Iris pigment epithelial cell (primary cell): Measurements from ENCODE around the gene CHAC1.
A peak's percentile ranks its signal among the peaks of the same experiment; 100 is the strongest.
"Not testable (repeated sequence)": the region's sequence is repeated elsewhere in the genome, so short reads cannot be mapped to it uniquely, and the experiment has no call there.

Experiments
- DNase-seq: peaks from one replicate; pipeline ENCODE4 v3.0.0-alpha.2; 2011; ENCODE audit warnings: low read depth

CHAC1 gene

DNA sequence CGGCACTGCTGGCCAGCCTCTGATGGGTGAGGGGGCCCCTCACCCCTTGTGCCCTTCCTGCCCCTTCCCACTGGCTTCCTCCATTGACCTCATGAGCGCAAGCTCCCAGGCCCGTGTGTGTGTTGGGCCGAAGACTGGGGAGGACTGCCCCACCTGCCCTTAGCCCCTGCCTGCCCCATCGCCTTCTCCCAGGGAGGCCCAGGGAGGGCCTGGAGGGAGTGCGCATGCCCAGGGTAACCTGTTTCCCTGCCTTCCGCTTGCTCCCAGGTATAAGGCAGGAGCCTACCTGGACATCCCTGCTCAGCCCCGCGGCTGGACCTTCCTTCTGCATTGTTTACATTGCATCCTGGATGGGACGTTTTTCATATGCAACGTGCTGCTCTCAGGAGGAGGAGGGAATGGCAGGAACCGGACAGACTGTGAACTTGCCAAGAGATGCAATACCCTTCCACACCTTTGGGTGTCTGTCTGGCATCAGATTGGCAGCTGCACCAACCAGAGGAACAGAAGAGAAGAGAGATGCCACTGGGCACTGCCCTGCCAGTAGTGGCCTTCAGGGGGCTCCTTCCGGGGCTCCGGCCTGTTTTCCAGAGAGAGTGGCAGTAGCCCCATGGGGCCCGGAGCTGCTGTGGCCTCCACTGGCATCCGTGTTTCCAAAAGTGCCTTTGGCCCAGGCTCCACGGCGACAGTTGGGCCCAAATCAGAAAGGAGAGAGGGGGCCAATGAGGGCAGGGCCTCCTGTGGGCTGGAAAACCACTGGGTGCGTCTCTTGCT is 15.3 kb upstream of the CHAC1 start:
- DNase-seq = no peak

DNA sequence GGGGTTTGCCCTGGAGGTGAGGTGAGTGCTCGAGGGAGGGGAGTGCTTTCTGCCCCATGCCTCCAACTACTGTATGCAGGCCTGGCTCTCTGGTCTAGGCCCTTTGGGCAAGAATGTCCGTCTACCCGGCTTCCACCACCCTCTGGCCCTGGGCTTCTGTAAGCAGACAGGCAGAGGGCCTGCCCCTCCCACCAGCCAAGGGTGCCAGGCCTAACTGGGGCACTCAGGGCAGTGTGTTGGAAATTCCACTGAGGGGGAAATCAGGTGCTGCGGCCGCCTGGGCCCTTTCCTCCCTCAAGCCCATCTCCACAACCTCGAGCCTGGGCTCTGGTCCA is 14.8 kb upstream of the CHAC1 start:
- no peak for DNase-seq

DNA sequence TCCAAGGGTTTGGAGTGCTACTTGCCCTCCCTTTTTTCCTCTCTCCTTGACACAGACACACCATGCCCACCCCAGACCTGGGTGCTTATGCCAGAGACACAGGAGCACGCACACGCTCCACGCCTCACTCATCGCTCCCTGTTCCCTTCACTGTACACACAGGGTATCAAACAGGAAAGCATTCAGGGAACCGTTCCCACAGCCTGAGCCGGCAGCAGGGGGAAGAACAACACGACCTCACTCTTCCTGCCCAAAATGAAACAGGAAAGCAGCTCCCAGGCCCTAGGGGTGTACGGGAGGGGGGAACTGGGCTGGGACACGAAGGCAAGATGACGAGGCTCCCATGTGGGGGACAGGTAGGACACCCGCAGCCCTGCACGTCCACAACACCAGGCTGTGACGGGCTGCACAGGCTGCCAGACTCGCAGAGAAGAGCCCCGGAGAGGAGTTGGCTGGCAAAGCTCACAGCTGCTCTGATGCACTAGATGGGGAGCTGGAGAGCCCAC is 12.9 kb upstream of the CHAC1 start:
- DNase-seq = no peak

DNA sequence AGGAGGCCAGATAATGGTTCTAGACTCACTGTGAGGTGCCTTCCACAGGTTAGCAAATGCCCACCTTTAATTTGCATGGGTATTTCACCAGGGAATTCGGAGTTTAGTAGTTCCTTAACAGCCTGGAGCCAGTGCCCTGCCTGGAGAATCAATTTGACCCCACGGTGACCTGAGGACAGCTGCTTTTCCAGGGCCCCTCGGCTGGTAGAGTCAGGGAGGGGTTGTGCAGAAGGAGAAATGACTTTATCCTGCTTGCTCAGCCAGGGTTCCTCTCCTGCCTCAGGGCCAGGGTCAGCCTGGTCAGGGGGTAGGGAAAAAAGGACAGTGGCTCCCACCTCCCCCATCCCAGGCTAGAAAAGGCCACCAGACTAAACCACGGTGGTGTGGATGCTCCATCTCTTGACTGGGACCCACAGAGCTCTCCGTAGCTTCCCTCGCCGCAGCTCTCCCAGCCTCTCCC is 12.2 kb upstream of the CHAC1 start:
- DNase-seq = no peak

- peak; percentile 75 for DNase-seq
These were observed 11.5 kb upstream of the CHAC1 start for GRCh38 chr15:40941528-40942336.

DNA sequence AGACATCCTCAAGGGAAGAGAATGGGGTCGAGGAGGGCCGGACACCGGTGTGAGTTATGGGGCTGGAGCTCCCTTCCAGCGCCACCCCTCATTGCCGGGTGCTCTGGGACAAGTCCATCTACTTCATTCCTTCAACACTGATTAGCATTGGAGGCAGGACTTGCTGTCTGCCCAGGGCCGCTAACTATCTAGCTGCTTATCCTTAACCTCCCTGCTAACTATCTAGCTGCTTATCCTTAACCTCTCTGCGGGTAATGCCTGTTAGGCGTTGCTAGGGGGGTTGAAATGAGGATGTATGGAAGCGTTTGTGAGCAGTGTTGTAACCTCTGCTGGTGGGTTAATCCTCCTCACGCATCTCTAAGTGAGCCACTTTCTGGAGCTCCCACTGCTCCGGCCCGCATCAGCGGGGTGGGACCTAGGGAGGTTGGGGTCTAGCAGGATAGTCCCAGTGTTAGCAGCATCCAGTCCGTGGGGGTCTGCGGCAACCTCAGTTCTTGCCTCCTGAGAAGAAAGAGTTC is 10.9 kb upstream of the CHAC1 start:
- DNase-seq = peak; percentile 10

- DNase-seq = no peak
These were observed 10.4 kb upstream of the CHAC1 start for GRCh38 chr15:40942878-40943277.

DNA sequence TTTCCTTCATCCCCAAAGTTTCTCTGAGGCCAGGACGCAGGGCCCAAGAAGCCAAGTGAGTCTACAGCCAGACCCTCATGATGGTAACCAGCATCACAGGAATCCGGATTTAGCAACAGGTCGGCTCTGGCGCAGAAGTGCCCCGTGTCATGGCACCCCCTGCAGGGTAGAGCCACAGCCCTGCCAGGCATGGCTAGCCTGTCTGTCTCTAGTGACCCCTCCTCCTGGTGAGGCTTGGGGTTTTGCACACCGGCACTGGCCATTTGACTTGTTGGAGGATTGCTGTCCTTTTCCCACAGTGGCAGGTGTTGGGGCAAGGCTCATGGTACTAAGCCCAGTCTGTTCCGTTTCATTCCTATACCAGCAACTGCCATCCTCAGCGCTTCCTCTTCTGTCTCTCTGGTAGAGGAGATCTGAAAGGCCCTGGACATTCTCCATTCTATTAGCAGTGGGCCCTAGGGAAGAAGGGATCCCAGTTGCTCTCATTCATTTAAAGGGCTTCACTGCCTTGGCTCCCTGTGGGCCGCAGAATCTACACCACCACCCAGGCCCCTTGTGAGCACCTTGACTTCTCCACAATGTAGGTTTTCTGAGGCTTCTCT is 9.4 kb upstream of the CHAC1 start:
- DNase-seq = no peak

- no peak for DNase-seq
These were observed 8.6 kb upstream of the CHAC1 start for GRCh38 chr15:40944510-40945296.

GRCh38 chr15:40948706-40949473 is 4.4 kb upstream of the CHAC1 start:
- DNase-seq = no peak

DNA sequence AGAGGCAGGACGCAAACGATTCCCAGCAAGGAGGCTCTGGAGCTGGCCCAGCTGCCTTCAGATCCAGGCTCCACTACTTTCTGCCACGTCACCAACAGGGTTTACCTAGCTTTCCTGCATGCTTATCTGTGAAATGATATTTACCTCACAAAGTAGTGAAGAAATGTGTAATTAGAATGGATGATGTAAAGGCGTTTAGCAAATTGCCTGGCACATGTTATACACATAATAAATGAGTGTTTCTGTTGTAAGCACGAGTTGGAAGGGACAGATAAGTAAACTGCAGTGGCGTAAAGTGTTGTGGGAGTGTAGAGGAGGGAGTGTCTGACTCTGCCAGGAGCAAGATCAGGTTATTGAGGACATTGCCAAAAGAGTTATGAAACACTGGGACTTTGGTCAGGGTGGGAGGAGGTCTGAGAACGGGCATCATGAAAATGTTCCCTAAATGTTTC is 3.5 kb upstream of the CHAC1 start:
- DNase-seq = no peak

GRCh38 chr15:40951764-40952163 is 1.5 kb upstream of the CHAC1 start:
- DNase-seq = no peak

GRCh38 chr15:40952301-40952900 is 870 bp upstream of the CHAC1 start:
- DNase-seq = no peak

DNA sequence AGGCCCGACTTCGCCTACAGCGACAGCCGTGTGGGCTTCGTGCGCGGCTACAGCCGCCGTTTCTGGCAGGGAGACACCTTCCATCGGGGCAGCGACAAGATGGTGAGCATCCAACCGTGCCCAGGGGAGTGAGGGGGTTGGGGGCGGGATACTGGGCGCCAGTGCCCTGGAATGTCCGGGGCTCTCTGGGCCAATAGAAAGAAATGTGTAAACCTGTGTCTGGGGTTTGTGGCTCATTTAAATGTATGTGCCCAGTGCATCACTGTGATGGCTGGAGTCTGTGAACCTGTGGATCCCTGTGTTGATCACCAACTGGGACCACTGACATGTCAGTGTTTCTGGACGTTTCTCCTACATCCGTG is 423 bp downstream of the CHAC1 start:
- no peak for DNase-seq

- DNase-seq = not testable (repeated sequence)
These were observed 1.0 kb downstream of the CHAC1 start for GRCh38 chr15:40954158-40954848.

DNA sequence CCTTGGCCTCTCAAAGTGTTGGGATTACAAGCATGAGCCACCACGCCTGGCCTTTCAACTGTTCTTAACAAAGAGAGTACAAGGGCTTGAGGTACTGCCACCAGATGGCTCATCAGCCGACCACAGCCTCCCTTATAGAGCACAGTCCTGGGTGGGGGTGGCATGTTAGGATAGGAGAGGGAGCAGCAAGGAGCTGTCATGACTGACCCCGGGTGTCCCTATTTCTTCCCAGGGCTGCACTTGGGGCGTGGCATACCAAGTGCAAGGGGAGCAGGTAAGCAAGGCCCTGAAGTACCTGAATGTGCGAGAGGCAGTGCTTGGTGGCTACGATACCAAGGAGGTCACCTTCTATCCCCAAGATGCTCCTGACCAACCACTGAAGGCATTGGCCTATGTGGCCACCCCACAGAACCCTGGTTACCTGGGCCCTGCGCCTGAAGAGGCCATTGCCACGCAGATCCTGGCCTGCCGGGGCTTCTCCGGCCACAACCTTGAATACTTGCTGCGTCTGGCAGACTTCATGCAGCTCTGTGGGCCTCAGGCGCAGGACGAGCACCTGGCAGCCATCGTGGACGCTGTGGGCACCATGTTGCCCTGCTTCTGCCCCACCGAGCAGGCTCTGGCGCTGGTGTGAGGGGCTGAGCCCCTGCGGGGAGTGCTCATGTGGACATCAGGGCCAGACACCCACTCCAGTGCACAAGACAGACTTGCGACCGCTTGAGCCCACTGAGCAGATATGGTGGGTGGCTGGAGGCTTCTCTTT is 2.1 kb downstream of the CHAC1 start:
- DNase-seq = no peak

DNA sequence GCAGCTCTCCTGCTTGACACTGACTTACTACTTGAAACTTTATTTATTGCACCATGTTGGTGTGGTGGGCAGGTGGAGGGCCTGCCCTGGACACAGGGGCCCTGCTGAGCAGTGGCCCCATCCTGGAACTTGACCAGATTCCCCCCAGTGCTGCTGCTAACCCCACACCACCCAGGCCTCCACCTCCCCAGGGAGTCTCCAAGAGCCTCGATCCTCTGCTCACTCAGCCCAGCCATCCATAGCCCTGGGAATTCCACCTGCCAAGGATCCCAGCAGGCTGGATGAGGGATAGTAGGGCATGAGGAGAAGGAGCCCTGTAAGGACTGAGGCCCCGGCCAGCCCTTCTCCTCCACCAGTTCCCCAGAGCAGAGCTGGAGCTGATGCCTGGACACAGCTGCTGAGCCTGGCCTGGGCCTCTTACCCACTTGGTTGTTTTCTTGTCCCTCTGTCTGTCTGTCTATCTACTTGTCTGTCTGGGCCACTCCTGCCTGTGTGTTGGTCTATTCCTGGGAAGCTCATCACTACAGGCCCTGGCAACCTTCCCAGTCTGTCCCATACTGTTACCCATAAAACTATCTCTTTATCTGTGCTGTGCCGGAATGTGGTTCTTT is 2.8 kb downstream of the CHAC1 start:
- DNase-seq = peak; percentile 26

GRCh38 chr15:40956541-40956982 is 3.3 kb downstream of the CHAC1 start:
- no peak for DNase-seq
